ENCODE results near the gene ROCK2. TPM values are rescaled to one million over a fixed set of nuclear protein-coding genes. Genes with fewer than 3 reads are reported as not detected.
A peak's percentile ranks its signal among the peaks of the same experiment; 100 is the strongest.

ROCK2 gene
- total and polyA plus RNA-seq, 2 donors (not counting 1 experiment from before 2014, with no cell fraction given), result 32.0 to 58.1 TPM

GRCh38 chr2:11304476-11304875, 40.0 kb downstream of the ROCK2 start:
- H3K9me3 ChIP-seq (ENCODE audit: control insufficient read depth, insufficient read depth, low read depth, low read length), result no peaks in the 10 kb centered on the region
- H3K36me3 ChIP-seq (ENCODE audit: control insufficient read depth, insufficient read depth, low read length), result no peaks in the 10 kb centered on the region
- peaks cover 72% of the 10 kb centered on the region for H3K79me2 ChIP-seq (ENCODE audit: control insufficient read depth, insufficient read depth, low read length)
- no peak for DNase-seq (ENCODE audit: low read depth in 2 of 2)
- H4K20me1 ChIP-seq (ENCODE audit: control insufficient read depth, extremely low read depth, insufficient read depth, low read length), result no peaks in the 10 kb centered on the region
- H2AFZ ChIP-seq (ENCODE audit: low read length), result no peak overlapping the region
- no peak overlapping the region for H3K27ac ChIP-seq (ENCODE audit: insufficient read depth, low read length)
- no peak overlapping the region for H3K4me3 ChIP-seq (replicated peaks in 1 of 4; ENCODE audit: control extremely low read depth in 1 of 4, insufficient read depth in 1 of 4, low read depth in 3 of 4, low read length in 4 of 4)
- H3K4me1 ChIP-seq (ENCODE audit: control insufficient read depth, extremely low read depth, insufficient read depth, low read length), result peaks cover 4% of the 10 kb centered on the region
- H3K4me2 ChIP-seq (ENCODE audit: extremely low read depth, insufficient read depth, low read length), result no peak overlapping the region
- H3K9ac ChIP-seq (ENCODE audit: insufficient read depth, low read length), result no peak overlapping the region
- H3K27me3 ChIP-seq (ENCODE audit: control insufficient read depth, insufficient read depth, low read length), result no peaks in the 10 kb centered on the region
- TF ChIP-seq EZH2 (IDR thresholded peaks at IDR 0.05; ENCODE audit: low read length, missing control alignments) (no peak), CTCF (conservative IDR thresholded peaks at IDR 0.05 in 1 of 2, IDR thresholded peaks at IDR 0.05 in 1 of 2; ENCODE audit: low read depth in 1 of 2, low read length in 2 of 2) (no peak)

- peak in 1 of 2 donors; percentile 30 for DNase-seq (ENCODE audit: low read depth in 2 of 2)
- H3K36me3 ChIP-seq (ENCODE audit: control insufficient read depth, insufficient read depth, low read length), result no peaks in the 10 kb centered on the region
- H4K20me1 ChIP-seq (ENCODE audit: control insufficient read depth, extremely low read depth, insufficient read depth, low read length), result no peaks in the 10 kb centered on the region
- no peak overlapping the region for H2AFZ ChIP-seq (ENCODE audit: low read length)
- no peaks in the 10 kb centered on the region for H3K9me3 ChIP-seq (ENCODE audit: control insufficient read depth, insufficient read depth, low read depth, low read length)
- no peak overlapping the region for H3K9ac ChIP-seq (ENCODE audit: insufficient read depth, low read length)
- H3K4me3 ChIP-seq (replicated peaks in 1 of 4; ENCODE audit: control extremely low read depth in 1 of 4, insufficient read depth in 1 of 4, low read depth in 3 of 4, low read length in 4 of 4), result no peak overlapping the region
- peaks cover 4% of the 10 kb centered on the region for H3K4me1 ChIP-seq (ENCODE audit: control insufficient read depth, extremely low read depth, insufficient read depth, low read length)
- TF ChIP-seq EZH2 (IDR thresholded peaks at IDR 0.05; ENCODE audit: low read length, missing control alignments) (no peak), CTCF (conservative IDR thresholded peaks at IDR 0.05 in 1 of 2, IDR thresholded peaks at IDR 0.05 in 1 of 2; ENCODE audit: low read depth in 1 of 2, low read length in 2 of 2) (no peak)
- no peak overlapping the region for H3K27ac ChIP-seq (ENCODE audit: insufficient read depth, low read length)
- H3K79me2 ChIP-seq (ENCODE audit: control insufficient read depth, insufficient read depth, low read length), result peaks cover 70% of the 10 kb centered on the region
- no peak overlapping the region for H3K4me2 ChIP-seq (ENCODE audit: extremely low read depth, insufficient read depth, low read length)
- H3K27me3 ChIP-seq (ENCODE audit: control insufficient read depth, insufficient read depth, low read length), result no peaks in the 10 kb centered on the region
Observed at GRCh38 chr2:11303290-11304013, 41.0 kb downstream of the ROCK2 start.

- H4K20me1 ChIP-seq (ENCODE audit: control insufficient read depth, extremely low read depth, insufficient read depth, low read length), result peaks cover 2% of the 10 kb centered on the region
- H3K36me3 ChIP-seq (ENCODE audit: control insufficient read depth, insufficient read depth, low read length), result no peaks in the 10 kb centered on the region
- no peaks in the 10 kb centered on the region for H3K27me3 ChIP-seq (ENCODE audit: control insufficient read depth, insufficient read depth, low read length)
- DNase-seq (ENCODE audit: low read depth in 2 of 2), result no peak
- no peak overlapping the region for H3K27ac ChIP-seq (ENCODE audit: insufficient read depth, low read length)
- H3K79me2 ChIP-seq (ENCODE audit: control insufficient read depth, insufficient read depth, low read length), result peaks cover 76% of the 10 kb centered on the region
- TF ChIP-seq CTCF (conservative IDR thresholded peaks at IDR 0.05 in 1 of 2, IDR thresholded peaks at IDR 0.05 in 1 of 2; ENCODE audit: low read depth in 1 of 2, low read length in 2 of 2) (no peak), EZH2 (IDR thresholded peaks at IDR 0.05; ENCODE audit: low read length, missing control alignments) (no peak)
- no peak overlapping the region for H2AFZ ChIP-seq (ENCODE audit: low read length)
- H3K9ac ChIP-seq (ENCODE audit: insufficient read depth, low read length), result no peak overlapping the region
- no peak overlapping the region for H3K4me2 ChIP-seq (ENCODE audit: extremely low read depth, insufficient read depth, low read length)
- no peaks in the 10 kb centered on the region for H3K4me1 ChIP-seq (ENCODE audit: control insufficient read depth, extremely low read depth, insufficient read depth, low read length)
- no peaks in the 10 kb centered on the region for H3K9me3 ChIP-seq (ENCODE audit: control insufficient read depth, insufficient read depth, low read depth, low read length)
- H3K4me3 ChIP-seq (replicated peaks in 1 of 4; ENCODE audit: control extremely low read depth in 1 of 4, insufficient read depth in 1 of 4, low read depth in 3 of 4, low read length in 4 of 4), result no peak overlapping the region
Observed at GRCh38 chr2:11299439-11299838, 45.0 kb downstream of the ROCK2 start.
